Measurements from ENCODE around the gene CD5L.

CD5L gene

DNA sequence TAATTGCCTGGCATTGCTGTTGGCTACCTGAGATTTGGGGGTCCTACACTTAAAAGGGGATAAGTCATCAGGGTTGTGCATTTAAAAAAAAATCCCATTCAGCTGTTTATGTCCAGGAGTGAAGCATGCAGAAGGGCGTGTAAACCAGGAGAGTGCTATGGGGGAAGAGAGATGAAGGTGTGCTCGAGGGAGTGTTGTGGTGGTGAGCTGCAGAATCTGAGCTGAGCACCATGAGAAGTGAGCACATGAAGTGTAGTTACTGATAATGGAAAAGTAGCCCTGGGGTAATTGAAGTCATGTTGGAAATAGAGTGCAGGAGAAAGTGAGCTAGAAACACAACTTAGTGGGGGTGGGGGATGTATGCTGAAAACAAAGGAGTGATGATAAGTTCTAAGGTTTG lies 22.4 kb downstream of the CD5L start:
- DNase-seq, result no peak

DNA sequence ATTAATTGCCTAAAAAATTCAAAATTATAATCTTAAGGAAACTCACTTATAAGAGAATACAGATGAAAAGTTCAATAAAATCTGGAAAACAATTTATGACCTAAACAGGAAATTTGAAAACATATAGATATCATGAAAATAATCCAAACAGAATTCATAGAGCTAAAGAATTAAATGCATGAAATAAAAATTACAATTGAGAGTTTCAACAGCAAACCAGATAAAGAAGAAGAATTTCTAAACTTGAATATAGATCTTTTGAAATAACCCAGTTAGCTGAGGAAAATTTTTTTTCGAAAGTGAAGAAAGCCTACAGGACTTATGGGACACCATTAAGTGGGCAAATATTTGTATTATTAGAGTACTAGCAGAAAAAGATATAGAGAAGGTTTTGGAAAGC lies 28.3 kb downstream of the CD5L start:
- no peak for DNase-seq

DNA sequence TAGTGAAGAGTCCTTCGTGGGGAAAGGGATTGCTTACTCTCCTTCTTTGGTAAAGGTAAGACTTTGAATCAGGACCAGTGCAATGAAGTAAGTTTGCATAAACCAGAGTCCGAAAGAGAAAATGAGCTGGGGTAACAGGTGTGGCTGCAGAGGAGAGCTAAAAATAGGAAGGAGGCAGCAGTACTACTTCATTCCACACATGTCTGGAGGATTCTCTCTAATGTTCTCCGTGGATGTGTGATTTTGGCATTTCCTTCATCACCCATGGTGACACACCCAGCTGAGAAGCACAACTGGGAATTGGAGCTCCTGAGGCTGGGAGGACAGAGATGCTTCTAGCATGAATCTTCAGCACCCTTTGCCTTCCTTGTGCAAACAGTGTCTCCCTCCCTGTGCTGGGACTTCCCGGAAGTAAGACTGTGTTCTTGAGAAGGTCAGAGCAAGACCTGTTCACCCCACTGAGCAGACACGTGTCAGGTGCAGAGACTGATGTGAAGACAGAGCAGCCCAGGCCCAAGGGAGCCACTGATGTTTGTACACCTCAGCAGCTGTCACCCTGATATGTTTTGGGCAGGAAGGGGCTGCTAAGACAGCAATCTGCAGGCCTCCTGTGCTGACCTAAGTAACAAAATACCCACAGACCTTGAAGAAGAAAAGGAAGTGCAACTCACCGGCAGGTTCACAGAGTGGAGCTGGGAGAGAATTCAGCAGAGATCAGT lies 35.0 kb downstream of the CD5L start:
- no peak for DNase-seq

DNA sequence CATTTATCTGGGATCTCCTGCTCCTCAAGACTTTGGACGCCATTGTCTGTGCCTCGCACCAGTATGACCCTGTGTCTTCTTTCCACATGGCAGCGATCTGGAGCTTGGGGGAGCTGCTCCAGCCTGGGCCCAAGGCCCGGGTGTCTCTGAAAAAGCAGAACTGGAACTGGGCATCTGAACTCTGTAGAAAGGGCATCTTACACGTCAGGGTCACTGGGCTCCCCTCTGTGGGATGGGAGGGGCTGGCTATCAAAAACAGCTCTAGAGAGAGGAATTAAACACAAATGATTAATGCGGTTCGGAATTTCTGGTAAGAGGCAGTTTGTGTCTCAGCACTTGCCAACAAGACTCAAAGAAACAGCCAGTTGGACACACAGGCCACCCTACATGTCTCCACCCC lies 37.8 kb downstream of the CD5L start:
- DNase-seq, result peak in 1 of 51 donors; percentile 2

DNA sequence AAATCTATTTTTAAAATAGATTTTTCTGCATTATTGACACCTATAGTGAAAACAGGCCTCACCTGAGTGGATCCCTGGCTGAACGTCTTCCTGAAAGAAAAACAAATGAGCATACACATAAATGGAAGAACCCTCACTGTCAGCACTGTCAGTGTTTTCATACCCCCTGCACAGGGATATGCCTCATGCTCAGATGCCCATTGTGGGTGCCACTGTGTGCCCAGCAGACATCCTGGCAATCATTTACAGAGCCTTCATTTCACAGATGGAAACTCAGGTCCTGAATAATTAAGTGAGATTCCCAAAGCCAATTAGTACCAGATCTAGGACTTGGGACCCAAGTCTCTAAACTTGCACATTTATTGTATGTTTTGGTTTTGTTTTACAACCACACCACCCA lies 41.6 kb downstream of the CD5L start:
- no peak for DNase-seq

DNA sequence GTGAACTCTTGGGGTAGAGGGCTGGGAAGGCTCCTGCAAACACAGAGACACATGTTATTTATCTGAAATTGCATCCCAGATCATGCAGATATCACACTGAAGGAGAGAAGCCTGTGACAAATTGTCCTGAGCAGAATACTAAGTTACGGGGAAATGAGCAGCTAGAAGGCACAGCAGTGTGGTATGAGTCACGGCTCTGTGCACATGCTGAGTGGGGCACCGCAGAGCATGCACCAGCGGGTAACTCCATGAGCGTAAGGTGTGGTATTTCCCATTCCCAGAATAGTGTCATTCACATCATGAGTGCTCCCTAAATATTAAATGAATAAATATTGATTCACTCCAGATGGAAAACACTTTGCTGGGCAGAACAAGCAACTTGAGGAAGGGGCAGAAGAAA lies 43.4 kb downstream of the CD5L start:
- no peak for DNase-seq

DNA sequence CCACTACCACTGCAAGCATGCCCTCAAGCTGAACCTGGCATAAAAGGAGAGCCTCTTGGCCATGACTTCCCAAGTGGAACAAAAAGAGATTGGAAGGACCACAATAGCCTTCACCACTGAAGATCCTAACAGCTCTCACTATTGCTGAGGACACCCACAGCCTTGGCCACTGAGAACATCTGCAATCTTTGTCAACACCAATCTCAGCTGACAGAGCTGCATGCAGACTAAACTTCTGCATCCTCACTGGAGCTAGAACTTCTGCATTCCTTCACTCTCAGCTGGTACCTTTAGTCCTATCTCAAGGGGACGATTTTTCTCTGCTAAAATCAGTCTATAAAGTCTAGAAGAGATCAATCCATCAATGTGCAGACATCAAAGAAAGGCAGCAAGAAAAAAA lies 56.4 kb downstream of the CD5L start:
- no peak for DNase-seq

DNA sequence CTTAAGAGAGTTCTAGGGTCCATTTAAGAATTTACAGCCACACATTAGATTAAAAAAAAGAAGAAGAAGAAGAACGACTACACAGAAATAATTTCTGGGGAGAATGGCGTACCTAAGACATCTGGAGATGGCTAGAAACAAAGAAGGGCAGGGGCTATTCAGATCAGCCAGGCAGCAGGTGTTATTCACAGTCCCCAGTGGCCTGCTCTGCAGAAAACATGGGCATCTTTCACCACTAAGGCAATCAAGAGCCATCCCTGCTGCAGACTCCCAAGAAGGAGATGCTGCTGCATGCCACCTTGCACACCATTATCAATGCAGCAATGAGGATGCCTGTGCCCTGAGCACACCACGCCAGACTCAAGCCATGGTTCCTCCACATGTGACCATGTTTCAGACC lies 56.8 kb downstream of the CD5L start:
- no peak for DNase-seq

DNA sequence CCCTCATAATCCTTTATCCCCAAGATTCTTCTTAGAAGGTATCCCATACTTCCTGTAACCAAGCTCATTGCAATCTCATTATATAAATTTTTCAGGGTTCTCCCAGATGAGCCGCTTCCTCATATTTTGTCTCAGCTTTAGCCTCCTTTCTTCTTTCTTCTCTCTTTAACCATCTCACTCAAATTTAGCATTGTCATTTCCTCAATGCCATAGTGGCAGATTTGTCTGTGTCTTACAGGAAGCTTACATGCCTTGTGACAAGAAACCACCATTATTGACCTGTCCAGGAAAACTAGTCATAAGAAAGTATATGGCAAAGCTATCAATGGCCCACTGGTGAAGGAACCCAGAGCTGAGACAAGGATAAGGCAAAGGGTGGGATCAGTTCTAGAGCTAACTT lies 58.7 kb downstream of the CD5L start:
- DNase-seq, result no peak

DNA sequence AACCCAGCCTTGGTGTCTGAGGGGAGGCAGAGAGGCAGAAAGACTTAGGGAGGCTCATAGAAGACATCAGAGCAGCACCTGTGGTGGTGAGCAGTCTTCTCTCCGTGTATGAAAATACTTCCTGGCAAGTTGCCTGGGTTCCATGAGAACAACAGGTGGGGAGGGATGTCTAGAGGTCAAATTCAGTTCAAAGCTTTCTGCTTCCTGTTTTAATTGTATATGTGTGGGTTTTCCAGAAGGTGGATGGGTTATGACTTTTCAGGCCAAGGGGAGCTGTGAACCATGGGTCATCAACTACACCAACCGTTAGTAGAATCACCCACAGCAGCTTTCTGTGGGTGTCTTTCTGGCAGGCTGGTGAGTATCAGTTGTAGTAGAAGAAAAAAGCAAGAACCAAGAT lies 60.6 kb downstream of the CD5L start:
- no peak for DNase-seq

Measured in hypothalamus (tissue), 51 donors.